ENCODE data around the gene CYSTM1.

- no peak for TF ChIP-seq POLR2A (IDR thresholded peaks at IDR 0.05; ENCODE audit: extremely low read depth, insufficient read length)
- no peak for TF ChIP-seq CTCF (IDR thresholded peaks at IDR 0.05; ENCODE audit: low read depth, low read length)
These were observed 45.2 kb downstream of the CYSTM1 start for GRCh38 chr5:140220032-140220697.

Data from NB4 (cell line).